HEK293T (cell line): Measurements from ENCODE around the gene RPL41.

Experiments
- CTCF ChIA-PET: fragments of 350-600 bp; formaldehyde crosslinking; extraction: SDS; loops from one replicate; lab custom pipeline; 2021; ENCODE audit warnings: antibody characterized with exemption, inconsistent platforms; lab: Yijun Ruan, JAX
- POLR2A ChIA-PET: fragments of 350-600 bp; formaldehyde crosslinking; extraction: SDS; loops from one replicate; lab custom pipeline; 2020; ENCODE audit warnings: antibody characterized with exemption, inconsistent platforms; lab: Yijun Ruan, JAX
- DNase-seq: peaks from one replicate; pipeline ENCODE4 v3.0.0; 2012; ENCODE audit warnings: mixed read lengths; ENCODE audit errors: extremely low spot score
- ARNT ChIP-seq: fragments of 450-650 bp; IDR thresholded peaks from 2 replicates; pipeline ENCODE4 v1.6.1; 2017; ENCODE audit warnings: mild to moderate bottlenecking
- BHLHE40 ChIP-seq: fragments of 450-650 bp; IDR thresholded peaks from 2 replicates; pipeline ENCODE4 v1.6.1; 2016; ENCODE audit warnings: mild to moderate bottlenecking, moderate library complexity, borderline replicate concordance
- CTBP1 ChIP-seq: fragments of 450-650 bp; IDR thresholded peaks from 2 replicates; pipeline ENCODE4 v1.6.1; 2016; ENCODE audit warnings: borderline replicate concordance
- ELF4 ChIP-seq: fragments of 450-650 bp; IDR thresholded peaks from 2 replicates; pipeline ENCODE4 v1.6.1; 2017; ENCODE audit warnings: antibody characterized with exemption
- FOXA1 ChIP-seq: fragments of 450-650 bp; IDR thresholded peaks from 2 replicates; pipeline ENCODE4 v1.6.1; 2016; ENCODE audit warnings: mild to moderate bottlenecking
- FOXK2 ChIP-seq: fragments of 450-650 bp; IDR thresholded peaks from 2 replicates; pipeline ENCODE4 v1.6.1; 2016; ENCODE audit warnings: mild to moderate bottlenecking
- FOXM1 ChIP-seq: fragments of 450-650 bp; IDR thresholded peaks from 2 replicates; pipeline ENCODE4 v1.6.1; 2017; ENCODE audit warnings: mild to moderate bottlenecking, borderline replicate concordance
- HDGF ChIP-seq: fragments of 450-650 bp; IDR thresholded peaks from 2 replicates; pipeline ENCODE4 v1.6.1; 2017; ENCODE audit warnings: antibody characterized with exemption, borderline replicate concordance
- L3MBTL2 ChIP-seq: fragments of 450-650 bp; conservative IDR thresholded peaks from 2 replicates; pipeline ENCODE4 v1.6.1; 2016; ENCODE audit warnings: mild to moderate bottlenecking
- LEF1 ChIP-seq: fragments of 450-650 bp; IDR thresholded peaks from 2 replicates; pipeline ENCODE4 v1.6.1; 2017; ENCODE audit warnings: mild to moderate bottlenecking, borderline replicate concordance
- NFRKB ChIP-seq: fragments of 450-650 bp; IDR thresholded peaks from 2 replicates; pipeline ENCODE4 v1.6.1; 2016; ENCODE audit warnings: mild to moderate bottlenecking, moderate library complexity
- PKNOX1 ChIP-seq: fragments of 450-650 bp; IDR thresholded peaks from 2 replicates; pipeline ENCODE4 v1.6.1; 2016
- SP1 ChIP-seq: fragments of 450-650 bp; IDR thresholded peaks from 2 replicates; pipeline ENCODE4 v1.6.1; 2017
- SUZ12 ChIP-seq: fragments of 450-650 bp; IDR thresholded peaks from 2 replicates; pipeline ENCODE4 v1.6.1; 2016; ENCODE audit warnings: mild to moderate bottlenecking
- TARDBP ChIP-seq: fragments of 450-650 bp; IDR thresholded peaks from 2 replicates; pipeline ENCODE4 v1.6.1; 2016
- ZNF384 ChIP-seq: fragments of 450-650 bp; IDR thresholded peaks from 2 replicates; pipeline ENCODE4 v1.6.1; 2016

The RPL41 gene

DNA sequence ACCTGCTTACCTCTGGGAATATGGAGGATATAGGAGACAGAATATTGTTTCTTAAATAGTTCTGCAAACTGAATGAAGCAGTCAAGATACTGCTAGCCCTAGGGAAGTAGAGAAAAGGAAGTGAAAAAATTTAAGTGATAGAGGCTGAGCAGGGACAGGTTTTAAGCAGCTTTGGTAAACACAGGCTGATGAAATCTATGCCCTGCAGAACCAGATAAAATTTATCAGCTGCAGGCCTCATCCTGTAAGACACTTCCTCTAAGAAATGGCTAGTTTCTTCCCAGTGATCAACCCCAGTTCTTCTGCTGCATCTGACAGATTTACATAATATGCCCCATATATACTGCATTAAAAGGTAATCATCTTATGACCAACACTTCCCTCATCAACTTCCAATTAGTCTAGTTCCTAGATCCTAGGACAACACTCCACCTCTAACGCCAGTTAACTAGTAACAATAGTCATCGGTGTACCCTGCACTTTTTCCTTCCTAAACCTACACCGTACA lies 10.4 kb downstream of the RPL41 start:
- TF ChIP-seq FOXM1: no peak
- no peak for TF ChIP-seq SUZ12
- no peak for TF ChIP-seq BHLHE40
- no peak for TF ChIP-seq CTBP1
- no peak for TF ChIP-seq ZNF384
- TF ChIP-seq ARNT: no peak
- TF ChIP-seq PKNOX1: no peak
- TF ChIP-seq LEF1: no peak
- TF ChIP-seq FOXA1: no peak
- no peak for TF ChIP-seq ELF4
- no peak for TF ChIP-seq TARDBP
- TF ChIP-seq HDGF: no peak
- CTCF ChIA-PET: interaction anchor here (0.8 to 2.4 kb wide), 2 partner anchors 47 to 63 kb away, joined by 3 to 11 read pairs; partner anchors contain the start of genes ERBB3 and SMARCC2
- DNase-seq: no peak
- POLR2A ChIA-PET: interaction anchor here (0.7 to 3.2 kb wide), 11 partner anchors 9 to 985 kb away, joined by 3 to 23 read pairs (median 7); partner anchors contain the start of genes COQ10A, MYL6, PA2G4 and RNF41

GRCh38 chr12:56127485-56127887 lies 11.1 kb downstream of the RPL41 start:
- TF ChIP-seq FOXA1 (no peak), L3MBTL2 (peak; percentile 60)
- ChIA-PET POLR2A (interaction anchor here (0.5 to 3.5 kb wide), 27 partner anchors 9 to 984 kb away, joined by 3 to 56 read pairs (median 5); partner anchors contain the start of genes ANKRD52, COQ10A, DNAJC14 and MYL6), CTCF (interaction anchor here (0.5 to 2.4 kb wide), 8 partner anchors 8 to 104 kb away, joined by 3 to 11 read pairs (median 3); partner anchors contain the start of genes SMARCC2 and ZC3H10)
- DNase-seq: no peak

DNA sequence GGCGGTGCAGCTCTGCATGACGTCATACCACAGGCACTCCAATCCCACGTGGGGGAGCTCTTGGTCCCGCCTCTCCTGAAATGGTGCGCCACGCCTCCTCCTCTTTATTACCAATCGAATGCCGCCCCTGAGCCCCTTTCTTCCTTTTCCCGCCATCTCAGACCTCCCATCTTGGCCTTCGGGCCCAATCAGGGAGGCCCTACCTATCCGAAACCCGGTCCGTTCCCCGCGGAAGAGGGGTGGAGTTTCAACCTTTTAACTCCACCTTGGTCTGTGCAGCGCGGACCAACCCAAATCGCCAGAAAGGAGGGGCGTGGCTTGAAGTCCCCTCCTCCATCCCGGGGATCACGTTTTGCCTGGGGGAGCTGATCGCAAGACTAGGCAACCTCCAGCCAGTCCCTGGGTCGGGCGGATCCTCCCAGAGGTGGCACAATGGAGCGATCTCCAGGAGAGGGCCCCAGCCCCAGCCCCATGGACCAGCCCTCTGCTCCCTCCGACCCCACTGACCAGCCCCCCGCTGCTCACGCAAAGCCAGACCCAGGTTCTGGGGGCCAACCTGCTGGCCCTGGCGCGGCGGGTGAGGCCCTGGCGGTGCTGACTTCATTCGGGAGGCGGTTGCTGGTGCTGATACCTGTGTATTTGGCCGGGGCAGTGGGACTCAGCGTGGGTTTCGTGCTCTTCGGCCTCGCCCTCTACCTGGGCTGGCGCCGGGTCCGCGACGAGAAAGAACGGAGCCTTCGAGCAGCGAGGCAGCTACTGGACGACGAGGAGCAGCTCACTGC lies 11.6 kb downstream of the RPL41 start, which contains the start of gene ESYT1:
TSS of gene ESYT1 (plus strand) at position 380 of the 782 bp plus-strand sequence. CDS start at position 433, 53 bp downstream.
- CTCF ChIA-PET: interaction anchor here (0.5 to 2.4 kb wide), 8 partner anchors 9 to 103 kb away, joined by 3 to 11 read pairs (median 3); partner anchors contain the start of genes SMARCC2 and ZC3H10
- DNase-seq: peak; percentile 95
- POLR2A ChIA-PET: interaction anchor here (0.5 to 3.5 kb wide), 27 partner anchors 9 to 983 kb away, joined by 3 to 56 read pairs (median 5); partner anchors contain the start of genes ANKRD52, COQ10A, DNAJC14 and MYL6
- TF ChIP-seq ARNT (no peak), SP1 (no peak)

GRCh38 chr12:56128670-56129205 lies 12.3 kb downstream of the RPL41 start:
- DNase-seq: peak; percentile 24
- ChIA-PET POLR2A (interaction anchor here (1.0 to 3.5 kb wide), 17 partner anchors 8 to 321 kb away, joined by 4 to 56 read pairs (median 9); partner anchors contain the start of genes ANKRD52, COQ10A, MYL6 and MYL6B), CTCF (interaction anchor here (1.1 to 2.4 kb wide), 4 partner anchors 9 to 61 kb away, joined by 3 to 11 read pairs (median 5); partner anchors contain the start of genes SMARCC2 and ZC3H10)
- TF ChIP-seq ARNT: no peak
- no peak for TF ChIP-seq BHLHE40
- TF ChIP-seq LEF1: no peak
- no peak for TF ChIP-seq CTBP1
- no peak for TF ChIP-seq L3MBTL2
- no peak for TF ChIP-seq FOXK2
- TF ChIP-seq FOXM1: no peak

DNA sequence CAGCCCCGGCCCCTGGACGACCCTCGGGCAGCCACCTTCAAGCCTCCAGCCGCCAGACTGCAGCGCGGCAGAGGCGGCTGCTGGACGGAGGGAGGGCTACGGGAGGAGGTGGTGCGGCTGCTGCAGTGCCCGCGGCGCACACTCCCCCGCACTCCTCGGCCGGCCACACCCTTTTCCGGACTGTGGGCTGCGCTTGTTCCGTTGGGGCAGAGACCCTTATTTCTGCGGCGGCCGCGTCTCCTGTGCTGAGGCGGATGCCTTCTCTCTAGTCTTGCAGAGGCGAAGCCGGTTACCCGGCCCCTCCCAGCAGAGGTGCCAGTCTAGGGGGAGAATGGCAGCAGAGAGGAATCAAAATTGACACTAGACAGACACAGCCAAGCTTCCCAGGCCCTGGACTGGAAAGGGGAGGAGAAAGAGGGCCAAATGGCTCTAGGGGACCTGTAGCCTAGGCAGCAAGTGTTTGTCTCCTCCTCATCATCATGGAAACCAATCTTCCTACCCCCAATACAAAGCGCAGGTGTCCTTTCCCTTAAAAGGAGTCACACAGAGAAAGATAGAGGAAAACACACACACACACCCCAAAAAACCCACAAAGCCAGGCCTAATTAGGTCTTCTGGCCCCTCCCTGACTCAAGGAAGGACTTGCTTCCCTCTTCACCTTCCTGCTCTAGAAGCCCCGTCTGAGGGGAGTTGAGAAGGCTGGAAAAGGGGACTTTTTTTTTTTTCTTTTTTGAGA lies 12.9 kb downstream of the RPL41 start:
- CTCF ChIA-PET: interaction anchor here (2.4 kb wide), 1 partner anchor 60 kb away, joined by 11 read pairs; the partner anchor contains the start of gene SMARCC2
- no peak for TF ChIP-seq PKNOX1
- TF ChIP-seq FOXM1: no peak
- no peak for TF ChIP-seq ELF4
- no peak for TF ChIP-seq FOXK2
- no peak for TF ChIP-seq L3MBTL2
- TF ChIP-seq SP1: no peak
- TF ChIP-seq BHLHE40: no peak
- no peak for TF ChIP-seq ARNT
- TF ChIP-seq FOXA1: no peak
- TF ChIP-seq LEF1: no peak
- DNase-seq: peak; percentile 57
- POLR2A ChIA-PET: interaction anchor here (1.4 to 3.5 kb wide), 7 partner anchors 8 to 320 kb away, joined by 3 to 56 read pairs (median 20); partner anchors contain the start of genes MYL6B, SMARCC2, TIMELESS and ZC3H10

GRCh38 chr12:56129942-56130495 lies 13.6 kb downstream of the RPL41 start:
- POLR2A ChIA-PET: interaction anchor here (1.4 to 3.5 kb wide), 3 partner anchors 11 to 59 kb away, joined by 3 to 56 read pairs (median 25); partner anchors contain the start of genes SMARCC2 and ZC3H10
- CTCF ChIA-PET: no interaction called here
- DNase-seq: no peak
- TF ChIP-seq ELF4 (no peak), ZNF384 (no peak), BHLHE40 (no peak), FOXM1 (no peak), LEF1 (no peak), CTBP1 (no peak), NFRKB (no peak), SP1 (no peak), TARDBP (no peak), SUZ12 (no peak), ARNT (no peak), FOXA1 (no peak), PKNOX1 (no peak), L3MBTL2 (no peak), FOXK2 (no peak), HDGF (no peak)
